SK-N-SH treated with all-trans-retinoic acid at 6 μM for 48 hours (cell line): ENCODE results near the gene CACNA2D2.

Experiments used
- ESRRG ChIP-seq: fragments of 250-450 bp; sonication (Bioruptor Pico); IDR thresholded peaks from 2 replicates; pipeline ENCODE4 v1.6.1; 2021; ENCODE audit warnings: mild to moderate bottlenecking
- TF ChIP-seq, protein P1 (sequence below): fragments of 250-450 bp; sonication (Bioruptor Pico); IDR thresholded peaks from 2 replicates; pipeline ENCODE4 v1.5.1; 2020; ENCODE audit warnings: low read depth, mild to moderate bottlenecking, moderate library complexity

DNA sequence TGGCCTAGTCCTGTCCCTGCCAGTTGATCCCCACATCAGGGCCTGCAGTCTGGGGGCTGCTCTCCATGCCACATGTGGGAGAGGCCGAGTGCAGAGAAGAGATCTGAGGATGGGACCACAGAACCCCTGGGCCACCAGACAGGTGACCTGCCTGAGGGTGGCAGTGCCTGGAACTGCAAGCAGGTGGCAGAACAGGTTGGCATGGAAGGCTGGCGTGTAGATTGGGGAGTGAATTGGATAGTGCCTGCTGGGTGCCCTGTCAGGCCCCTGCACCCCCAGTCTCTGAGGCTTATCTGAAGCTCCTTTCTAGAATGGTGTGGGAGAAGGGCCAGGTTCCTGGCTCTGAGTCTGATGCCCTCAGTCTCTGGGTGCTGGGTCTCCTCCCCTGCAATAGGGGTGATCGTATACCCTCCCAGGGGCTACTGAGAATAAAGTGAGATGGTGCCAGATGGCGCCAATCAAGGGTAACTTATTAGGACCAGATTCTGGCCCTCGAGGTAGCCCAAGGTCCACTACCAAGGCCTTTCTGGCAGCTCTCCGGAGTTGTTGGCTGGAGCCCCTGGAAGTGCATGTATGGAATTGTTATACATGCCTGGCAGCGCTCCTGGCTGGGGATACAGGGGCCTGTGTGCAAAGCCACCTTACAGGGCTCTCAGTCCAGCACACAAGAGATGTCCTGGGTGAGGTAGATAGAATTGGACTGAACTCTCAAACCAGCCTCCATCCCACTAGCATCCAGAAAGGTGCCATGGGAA, 48.4 kb upstream of the CACNA2D2 start:
- TF ChIP-seq ESRRG (CRISPR knock-in tag): no peak
- TF ChIP-seq, protein P1, sequence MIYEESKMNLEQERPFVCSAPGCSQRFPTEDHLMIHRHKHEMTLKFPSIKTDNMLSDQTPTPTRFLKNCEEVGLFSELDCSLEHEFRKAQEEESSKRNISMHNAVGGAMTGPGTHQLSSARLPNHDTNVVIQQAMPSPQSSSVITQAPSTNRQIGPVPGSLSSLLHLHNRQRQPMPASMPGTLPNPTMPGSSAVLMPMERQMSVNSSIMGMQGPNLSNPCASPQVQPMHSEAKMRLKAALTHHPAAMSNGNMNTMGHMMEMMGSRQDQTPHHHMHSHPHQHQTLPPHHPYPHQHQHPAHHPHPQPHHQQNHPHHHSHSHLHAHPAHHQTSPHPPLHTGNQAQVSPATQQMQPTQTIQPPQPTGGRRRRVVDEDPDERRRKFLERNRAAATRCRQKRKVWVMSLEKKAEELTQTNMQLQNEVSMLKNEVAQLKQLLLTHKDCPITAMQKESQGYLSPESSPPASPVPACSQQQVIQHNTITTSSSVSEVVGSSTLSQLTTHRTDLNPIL (CRISPR knock-in tag): no peak
